Activated CD4-positive, alpha-beta memory T cell treated with anti-CD3 and anti-CD28 coated beads, Interleukin-2, amount 10 ng/mL, durations not matched to agents 7 days and 5 days (primary cell): ENCODE measurements around the gene MTHFD2L. TPM values are rescaled to one million over a fixed set of nuclear protein-coding genes. Genes with fewer than 3 reads are reported as not detected.

Source experiments
- CTCF ChIA-PET: fragments of 350-600 bp; sonication (Branson Sonifier 250); formaldehyde crosslinking; loops from one replicate; lab custom pipeline; 2021; ENCODE audit warnings: antibody characterized with exemption, inconsistent platforms; lab: Charles Lee
- POLR2A ChIA-PET: fragments of 350-600 bp; sonication (Branson Sonifier 250); formaldehyde crosslinking; loops from one replicate; lab custom pipeline; 2021; ENCODE audit warnings: antibody characterized with exemption; lab: Charles Lee
- DNase-seq: peaks from one replicate; pipeline ENCODE4 v3.0.0-alpha.2; 2020
- H3K27ac Mint-ChIP-seq: one replicate; pipeline ENCODE4 v1.8.0; 2021; ENCODE audit warnings: mild to moderate bottlenecking, mixed read lengths
- H3K27me3 Mint-ChIP-seq: one replicate; pipeline ENCODE4 v1.8.0; 2021; ENCODE audit warnings: mixed read lengths
- H3K36me3 Mint-ChIP-seq: one replicate; pipeline ENCODE4 v1.8.0; 2021; ENCODE audit warnings: low read depth, mixed read lengths
- H3K4me1 Mint-ChIP-seq: one replicate; pipeline ENCODE4 v1.8.0; 2021; ENCODE audit warnings: mixed read lengths
- H3K4me3 Mint-ChIP-seq: one replicate; pipeline ENCODE4 v1.8.0; 2021; ENCODE audit warnings: mild to moderate bottlenecking, mixed read lengths
- H3K9me3 Mint-ChIP-seq: one replicate; pipeline ENCODE4 v1.8.0; 2021; ENCODE audit warnings: mixed read lengths
- total RNA-seq, 2 experiments: library from RNA; stranded (reverse); gene quantifications; one replicate each; pipeline ENCODE4 v1.2.3, GENCODE V29; 2021

The MTHFD2L gene
- total RNA-seq, 2 experiments from 2014 or later, result 3.9 to 4.8 TPM

DNA sequence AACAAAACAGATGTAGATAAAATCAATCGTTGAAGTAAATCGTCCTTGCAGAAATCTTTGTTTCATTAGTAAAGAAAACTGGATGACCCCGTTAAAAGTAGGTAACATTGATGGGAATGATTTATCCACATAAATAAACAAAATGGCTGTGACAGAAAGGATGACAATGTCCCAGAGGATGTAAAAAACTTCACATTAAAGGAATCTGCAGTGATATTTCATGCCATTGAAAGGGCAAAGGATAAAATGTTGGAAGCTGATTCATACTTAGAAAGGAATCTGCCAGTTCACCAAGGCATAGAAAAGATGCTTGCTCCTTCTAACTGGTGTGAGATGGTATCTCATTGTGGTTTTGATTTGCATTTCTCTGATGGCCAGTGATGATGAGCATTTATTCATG is 126.1 kb downstream of the MTHFD2L start:
- H3K4me1 Mint-ChIP-seq, result no peaks in the 10 kb centered on the region
- no peak for DNase-seq
- ChIA-PET POLR2A (no interaction called here), CTCF (no interaction called here)
- H3K9me3 Mint-ChIP-seq, result no peaks in the 10 kb centered on the region
- no peak overlapping the region for H3K27ac Mint-ChIP-seq
- no peaks in the 10 kb centered on the region for H3K36me3 Mint-ChIP-seq
- H3K27me3 Mint-ChIP-seq, result no peaks in the 10 kb centered on the region
- no peak overlapping the region for H3K4me3 Mint-ChIP-seq

DNA sequence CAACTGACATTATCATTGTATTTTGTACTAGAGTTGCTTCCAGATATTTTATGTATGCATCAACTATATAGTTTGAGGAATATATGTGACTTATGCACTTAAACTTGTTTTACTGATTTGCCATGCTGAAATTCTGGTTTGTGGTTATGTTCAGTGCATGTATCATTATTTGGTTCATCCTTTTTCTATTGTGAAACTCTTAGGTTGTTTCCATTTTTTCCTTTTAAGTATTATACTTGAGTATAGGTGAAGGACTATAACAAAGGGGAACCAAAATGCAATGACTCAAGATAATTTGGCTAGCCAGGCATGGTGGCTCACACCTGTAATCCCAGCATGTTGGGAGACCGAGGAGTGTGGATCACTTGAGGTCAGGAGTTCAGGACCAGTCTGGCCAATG is 129.2 kb downstream of the MTHFD2L start:
- Mint-ChIP-seq H3K4me1 (no peaks in the 10 kb centered on the region), H3K4me3 (no peak overlapping the region), H3K27me3 (no peaks in the 10 kb centered on the region), H3K27ac (no peak overlapping the region), H3K36me3 (no peaks in the 10 kb centered on the region), H3K9me3 (no peaks in the 10 kb centered on the region)
- CTCF ChIA-PET, result no interaction called here
- POLR2A ChIA-PET, result no interaction called here
- DNase-seq, result no peak

DNA sequence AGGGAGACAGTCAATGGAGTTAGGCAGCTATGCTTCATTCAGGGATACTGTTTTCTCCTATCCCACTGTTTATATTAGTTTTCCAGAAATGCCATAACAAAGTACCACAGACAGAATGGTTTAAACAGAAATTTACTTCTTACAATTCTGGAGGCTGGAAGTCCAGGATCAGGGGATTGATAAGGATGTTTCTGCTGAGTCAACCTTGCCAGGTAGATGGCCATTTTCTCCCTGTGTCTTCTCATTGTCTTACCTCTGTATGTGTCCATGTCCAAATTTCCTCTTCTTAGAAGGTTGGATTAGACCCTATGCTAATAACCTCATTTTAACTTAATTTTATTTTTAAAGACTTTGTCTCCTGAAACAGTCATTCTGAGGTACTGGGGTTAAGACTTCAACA is 129.9 kb downstream of the MTHFD2L start:
- Mint-ChIP-seq H3K27ac (no peak overlapping the region), H3K9me3 (no peaks in the 10 kb centered on the region), H3K4me3 (no peak overlapping the region), H3K36me3 (no peaks in the 10 kb centered on the region), H3K4me1 (no peaks in the 10 kb centered on the region), H3K27me3 (no peaks in the 10 kb centered on the region)
- ChIA-PET CTCF (no interaction called here), POLR2A (no interaction called here)
- DNase-seq, result no peak

DNA sequence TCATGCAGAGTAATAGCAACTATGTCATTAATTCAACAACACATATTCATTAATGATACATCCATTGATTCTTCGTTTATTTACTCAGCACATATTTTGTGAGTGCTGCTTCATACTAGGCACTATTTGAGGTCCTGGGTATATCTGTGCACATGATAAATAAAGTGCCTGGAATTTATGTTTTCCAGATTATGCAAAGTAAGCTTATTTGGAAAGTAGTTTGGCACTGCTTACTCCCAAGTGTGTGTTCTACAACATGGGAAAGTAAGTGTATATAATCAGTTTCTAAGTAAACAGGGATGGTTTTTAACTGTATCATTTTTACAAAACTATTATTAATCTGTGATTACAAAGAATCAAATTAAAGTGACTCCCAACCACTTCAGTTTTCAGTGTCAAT is 133.6 kb downstream of the MTHFD2L start:
- Mint-ChIP-seq H3K27me3 (no peaks in the 10 kb centered on the region), H3K9me3 (no peaks in the 10 kb centered on the region), H3K4me1 (no peaks in the 10 kb centered on the region), H3K27ac (no peak overlapping the region), H3K36me3 (no peaks in the 10 kb centered on the region), H3K4me3 (no peak overlapping the region)
- no peak for DNase-seq
- POLR2A ChIA-PET, result no interaction called here
- CTCF ChIA-PET, result interaction anchor here (1.5 kb wide), 1 partner anchor 63 kb away, joined by 4 read pairs; no protein-coding TSS in a partner anchor

DNA sequence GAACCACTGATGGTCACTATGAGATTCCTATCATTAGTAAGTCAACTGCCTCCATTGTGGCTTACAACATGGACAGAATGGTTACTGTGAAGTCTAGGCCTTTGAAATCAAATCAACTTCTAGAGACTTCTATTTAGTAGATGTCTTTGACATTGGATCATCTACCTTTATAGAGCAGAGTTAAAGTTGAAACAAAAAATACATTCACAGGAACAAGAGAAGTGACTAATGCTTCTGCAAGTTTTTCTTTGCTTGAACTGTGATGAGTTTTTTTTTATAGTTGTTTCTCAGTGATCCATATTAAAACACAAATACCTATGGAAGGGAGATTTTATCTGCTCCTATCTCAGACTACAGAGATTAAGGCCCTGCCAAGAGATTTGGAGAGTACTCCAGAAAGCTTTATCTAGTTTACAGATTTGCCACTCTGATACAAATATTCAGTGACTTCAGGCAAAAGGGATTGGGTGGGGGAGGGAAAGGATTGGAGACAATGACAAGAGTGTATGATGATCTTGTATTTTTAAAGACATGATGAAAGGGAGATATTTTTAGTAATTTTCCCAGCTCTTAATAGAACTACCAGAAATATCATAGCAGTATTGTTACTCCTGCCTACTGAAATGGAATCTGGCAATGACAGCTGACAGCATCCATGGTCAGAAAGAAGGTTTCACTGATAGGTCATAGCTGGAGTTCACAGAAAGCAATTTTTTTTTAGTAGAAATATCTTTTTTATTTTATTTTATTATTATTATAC is 134.4 kb downstream of the MTHFD2L start:
- H3K27ac Mint-ChIP-seq, result no peak overlapping the region
- DNase-seq, result no peak
- ChIA-PET CTCF (interaction anchor here (1.5 kb wide), 1 partner anchor 64 kb away, joined by 4 read pairs; no protein-coding TSS in a partner anchor), POLR2A (no interaction called here)
- no peaks in the 10 kb centered on the region for H3K9me3 Mint-ChIP-seq
- H3K36me3 Mint-ChIP-seq, result no peaks in the 10 kb centered on the region
- no peaks in the 10 kb centered on the region for H3K27me3 Mint-ChIP-seq
- no peak overlapping the region for H3K4me3 Mint-ChIP-seq
- no peaks in the 10 kb centered on the region for H3K4me1 Mint-ChIP-seq

DNA sequence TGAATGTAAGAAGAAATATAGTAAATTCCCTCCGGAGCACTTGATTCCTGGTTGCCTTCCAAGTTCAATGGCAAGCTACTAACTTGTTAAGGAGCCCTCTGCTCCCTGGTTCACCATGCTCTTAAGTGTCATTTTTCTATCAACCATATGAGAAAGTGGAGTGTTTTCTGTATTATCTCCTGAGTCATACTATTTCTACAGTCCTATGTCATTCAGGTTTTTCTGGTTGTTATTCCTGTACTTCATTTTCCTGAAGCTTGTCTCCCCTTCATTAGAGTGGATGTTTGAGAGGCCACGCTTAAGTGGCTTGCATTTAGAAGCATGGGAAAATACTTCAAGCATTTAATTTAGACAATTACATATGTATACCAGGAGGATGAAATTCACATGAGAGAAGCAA is 135.6 kb downstream of the MTHFD2L start:
- POLR2A ChIA-PET, result no interaction called here
- no peak for DNase-seq
- H3K27me3 Mint-ChIP-seq, result no peaks in the 10 kb centered on the region
- H3K4me1 Mint-ChIP-seq, result no peaks in the 10 kb centered on the region
- no peaks in the 10 kb centered on the region for H3K9me3 Mint-ChIP-seq
- no peaks in the 10 kb centered on the region for H3K36me3 Mint-ChIP-seq
- no peak overlapping the region for H3K27ac Mint-ChIP-seq
- no peak overlapping the region for H3K4me3 Mint-ChIP-seq
- CTCF ChIA-PET, result no interaction called here

DNA sequence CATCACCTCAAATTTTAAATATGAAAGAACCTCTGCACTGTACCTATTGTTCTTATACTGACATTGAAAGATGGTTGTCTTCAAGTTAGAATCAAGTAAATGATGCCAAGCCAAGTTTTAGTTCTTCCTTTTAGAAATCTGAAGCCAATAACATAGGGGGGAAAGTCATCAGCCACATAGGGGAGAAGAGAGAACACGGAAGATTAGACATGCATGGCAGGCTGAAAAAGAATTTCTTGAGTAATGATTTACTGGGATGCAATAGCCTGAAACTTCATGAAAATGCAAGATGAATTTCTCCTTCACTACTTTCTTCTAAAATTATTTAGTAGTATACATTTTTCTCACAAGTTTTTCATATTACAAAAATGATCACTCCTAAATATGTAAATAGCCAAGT is 136.8 kb downstream of the MTHFD2L start:
- H3K27ac Mint-ChIP-seq, result no peak overlapping the region
- DNase-seq, result no peak
- ChIA-PET POLR2A (no interaction called here), CTCF (no interaction called here)
- H3K36me3 Mint-ChIP-seq, result no peaks in the 10 kb centered on the region
- H3K4me3 Mint-ChIP-seq, result no peak overlapping the region
- no peaks in the 10 kb centered on the region for H3K27me3 Mint-ChIP-seq
- H3K4me1 Mint-ChIP-seq, result no peaks in the 10 kb centered on the region
- H3K9me3 Mint-ChIP-seq, result no peaks in the 10 kb centered on the region

DNA sequence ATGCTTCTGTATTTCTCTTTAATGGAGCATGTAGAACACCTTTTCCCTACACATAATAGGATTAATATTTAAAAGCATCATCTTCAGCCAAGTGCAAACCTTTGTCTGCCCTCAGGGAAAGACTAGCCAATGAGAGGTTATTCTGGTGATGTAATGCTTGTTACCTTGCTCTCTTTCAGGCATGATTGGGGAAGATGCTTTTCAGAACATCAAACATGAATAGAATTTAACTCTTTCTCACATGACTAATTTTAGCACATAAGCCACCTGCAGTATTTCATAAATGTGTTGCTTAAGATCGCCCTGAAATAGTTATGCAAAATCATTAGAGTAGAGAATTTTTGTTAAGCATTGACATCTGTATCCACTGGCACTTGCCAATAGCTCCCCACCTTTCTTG is 139.6 kb downstream of the MTHFD2L start:
- DNase-seq, result no peak
- no peaks in the 10 kb centered on the region for H3K9me3 Mint-ChIP-seq
- H3K36me3 Mint-ChIP-seq, result no peaks in the 10 kb centered on the region
- H3K4me3 Mint-ChIP-seq, result no peak overlapping the region
- no peaks in the 10 kb centered on the region for H3K27me3 Mint-ChIP-seq
- H3K27ac Mint-ChIP-seq, result no peak overlapping the region
- ChIA-PET CTCF (no interaction called here), POLR2A (no interaction called here)
- no peaks in the 10 kb centered on the region for H3K4me1 Mint-ChIP-seq

DNA sequence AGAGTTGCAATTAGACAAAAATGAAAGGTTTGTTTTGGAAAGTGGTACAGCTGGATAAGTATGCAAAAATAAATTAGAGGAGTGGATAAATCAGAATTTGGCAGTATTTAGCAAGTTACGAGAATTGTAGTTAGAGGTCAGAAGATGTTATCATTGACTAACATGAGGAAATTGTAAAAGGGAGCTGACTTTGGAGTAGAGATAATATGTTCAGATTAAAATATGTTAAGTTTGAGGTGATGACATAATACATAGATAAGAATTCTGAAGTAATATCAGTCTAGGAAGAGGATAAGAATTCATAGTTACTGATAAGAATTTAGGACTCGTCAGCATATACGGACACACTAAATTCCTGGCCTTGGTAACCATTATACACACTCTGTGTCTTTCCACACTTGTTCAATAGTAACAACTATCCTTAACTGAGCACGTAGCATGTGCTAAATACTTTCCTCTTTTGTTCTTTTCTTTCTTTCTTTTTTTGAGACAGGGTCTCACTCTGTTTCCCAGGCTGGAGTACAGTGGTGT is 146.2 kb downstream of the MTHFD2L start:
- Mint-ChIP-seq H3K27me3 (no peaks in the 10 kb centered on the region), H3K9me3 (no peaks in the 10 kb centered on the region), H3K27ac (no peak overlapping the region), H3K4me3 (no peak overlapping the region), H3K36me3 (no peaks in the 10 kb centered on the region), H3K4me1 (peaks cover 8% of the 10 kb centered on the region)
- ChIA-PET CTCF (interaction anchor here (0.6 to 1.3 kb wide), 3 partner anchors 11 to 76 kb away, joined by 3 to 6 read pairs (median 3); no protein-coding TSS in a partner anchor), POLR2A (no interaction called here)
- DNase-seq, result no peak

DNA sequence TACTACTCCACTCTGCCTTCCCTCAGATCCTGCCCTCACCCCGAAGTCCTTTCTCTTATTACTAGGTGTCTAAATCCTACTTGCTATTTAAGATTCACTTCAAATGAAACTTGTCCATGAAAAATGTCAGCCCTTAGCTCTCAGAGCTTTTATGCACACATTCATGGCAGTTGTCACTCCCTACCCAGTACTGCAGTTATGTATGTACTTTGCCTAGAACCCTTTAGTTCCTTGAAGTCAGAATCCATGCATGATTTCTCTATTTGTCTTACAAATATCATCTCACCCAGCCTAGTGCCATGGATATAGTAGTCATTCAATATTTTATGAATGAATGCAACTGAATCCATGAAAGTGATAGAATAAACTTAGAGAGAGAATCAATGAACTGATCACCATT is 147.1 kb downstream of the MTHFD2L start:
- Mint-ChIP-seq H3K4me3 (no peak overlapping the region), H3K36me3 (no peaks in the 10 kb centered on the region), H3K27me3 (no peaks in the 10 kb centered on the region), H3K27ac (no peak overlapping the region), H3K4me1 (peaks cover 8% of the 10 kb centered on the region), H3K9me3 (no peaks in the 10 kb centered on the region)
- POLR2A ChIA-PET, result no interaction called here
- CTCF ChIA-PET, result interaction anchor here (6.2 kb wide), 1 partner anchor 75 kb away, joined by 44 read pairs; no protein-coding TSS in a partner anchor
- DNase-seq, result no peak

DNA sequence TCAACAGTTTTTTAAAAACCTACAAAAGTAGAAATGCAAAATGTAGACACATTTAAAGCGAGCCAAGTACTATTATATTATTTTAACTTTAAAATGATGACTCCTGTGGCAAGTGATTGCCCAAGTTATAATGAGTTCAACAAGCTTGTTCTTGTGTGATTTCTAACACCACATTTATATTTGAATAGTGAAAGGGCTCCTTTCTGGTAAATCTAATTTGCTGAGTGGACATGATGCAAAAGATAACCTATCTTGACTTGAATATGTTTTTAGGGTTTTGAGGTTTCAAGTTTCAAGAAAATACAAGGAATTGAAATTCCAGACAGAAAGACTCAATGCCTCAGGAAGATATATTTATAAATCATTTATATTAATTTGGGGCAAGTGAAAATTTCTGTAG is 149.3 kb downstream of the MTHFD2L start:
- H3K27ac Mint-ChIP-seq, result no peak overlapping the region
- no peaks in the 10 kb centered on the region for H3K27me3 Mint-ChIP-seq
- H3K9me3 Mint-ChIP-seq, result no peaks in the 10 kb centered on the region
- ChIA-PET POLR2A (no interaction called here), CTCF (interaction anchor here (1.7 to 6.2 kb wide), 2 partner anchors 77 to 117 kb away, joined by 8 to 44 read pairs; no protein-coding TSS in a partner anchor)
- no peaks in the 10 kb centered on the region for H3K36me3 Mint-ChIP-seq
- peaks cover 8% of the 10 kb centered on the region for H3K4me1 Mint-ChIP-seq
- DNase-seq, result no peak
- H3K4me3 Mint-ChIP-seq, result no peak overlapping the region

DNA sequence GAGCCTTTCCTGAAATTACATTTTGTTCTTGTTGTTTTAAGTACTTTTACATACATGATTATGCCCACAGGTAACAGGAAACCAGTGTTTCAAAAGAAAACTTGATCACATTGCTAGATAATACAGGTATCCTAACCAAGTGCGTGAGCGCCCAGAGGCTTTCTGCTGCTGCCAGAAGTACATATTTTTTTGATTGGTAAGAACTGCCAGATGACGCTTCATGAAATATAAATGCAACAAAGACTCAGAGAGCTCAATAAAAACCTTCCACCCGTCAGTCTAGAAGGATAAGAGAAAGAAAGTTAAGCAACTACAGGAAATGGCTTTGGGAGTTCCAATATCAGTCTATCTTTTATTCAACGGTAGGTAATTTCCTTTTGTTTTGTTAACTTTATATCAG is 150.3 kb downstream of the MTHFD2L start, which contains the start of gene EPGN:
EPGN (plus strand) TSS at position 256 of the 400 bp plus-strand sequence; CDS start at position 320, 64 bp downstream.
- CTCF ChIA-PET, result interaction anchor here (1.7 to 6.2 kb wide), 2 partner anchors 78 to 119 kb away, joined by 8 to 44 read pairs; no protein-coding TSS in a partner anchor
- POLR2A ChIA-PET, result no interaction called here
- Mint-ChIP-seq H3K36me3 (no peaks in the 10 kb centered on the region), H3K4me3 (peak within 1 kb of the TSS; percentile 6), H3K4me1 (peaks cover 8% of the 10 kb centered on the region), H3K9me3 (no peaks in the 10 kb centered on the region), H3K27ac (no peak within 1 kb of the TSS), H3K27me3 (no peaks in the 10 kb centered on the region)
- no peak for DNase-seq

DNA sequence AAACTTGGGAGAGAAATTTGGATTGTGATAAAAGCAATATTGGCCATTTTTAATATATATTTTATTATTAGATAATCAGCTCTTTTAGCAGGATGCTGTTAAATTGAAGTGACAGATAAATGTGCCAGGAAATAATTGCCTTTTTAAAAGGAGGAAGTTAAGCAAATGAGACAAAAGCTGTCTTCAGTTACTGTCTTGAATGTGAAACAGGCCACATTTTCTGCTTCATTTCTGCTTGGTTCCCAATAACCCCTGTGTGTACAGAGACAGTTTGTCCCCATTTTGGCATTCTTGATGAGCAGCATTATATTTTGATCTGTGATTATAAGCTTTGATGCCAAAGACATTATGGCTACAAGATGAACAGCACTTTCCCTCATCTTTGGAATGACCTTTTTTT is 151.3 kb downstream of the MTHFD2L start:
- H3K27ac Mint-ChIP-seq, result no peak overlapping the region
- peaks cover 8% of the 10 kb centered on the region for H3K4me1 Mint-ChIP-seq
- H3K27me3 Mint-ChIP-seq, result no peaks in the 10 kb centered on the region
- no peaks in the 10 kb centered on the region for H3K9me3 Mint-ChIP-seq
- DNase-seq, result no peak
- H3K36me3 Mint-ChIP-seq, result no peaks in the 10 kb centered on the region
- ChIA-PET POLR2A (interaction anchor here (1.6 kb wide), 1 partner anchor 80 kb away, joined by 5 read pairs; no protein-coding TSS in a partner anchor), CTCF (interaction anchor here (0.6 to 6.2 kb wide), 3 partner anchors 28 to 91 kb away, joined by 3 to 44 read pairs (median 5); no protein-coding TSS in a partner anchor)
- no peak overlapping the region for H3K4me3 Mint-ChIP-seq
